Lower lobe of right lung (tissue), 2 donors: Measurements from ENCODE around the gene IGF1. TPM values are rescaled to one million over a fixed set of nuclear protein-coding genes. Genes with fewer than 3 reads are reported as not detected.

Source experiments
- ATAC-seq, 2 donors: fragments of 200-7000 bp; cut with Tn5 transposase; one replicate each; pipeline ENCODE4 v1.9.1; 2020 to 2022; ENCODE audit warnings: mild to moderate bottlenecking in 2 of 2, moderate library complexity in 2 of 2
- DNase-seq: peaks from one replicate; pipeline ENCODE4 v3.0.0-alpha.2; 2020
- H3K27ac ChIP-seq: fragments of 200-600 bp; one replicate; pipeline ENCODE4 v1.8.0; 2022
- H3K27me3 ChIP-seq: fragments of 200-600 bp; one replicate; pipeline ENCODE4 v1.8.0; 2022; ENCODE audit warnings: low read depth
- H3K36me3 ChIP-seq: fragments of 200-600 bp; one replicate; pipeline ENCODE4 v1.8.0; 2022; ENCODE audit warnings: mild to moderate bottlenecking
- H3K4me1 ChIP-seq: fragments of 200-600 bp; one replicate; pipeline ENCODE4 v1.8.0; 2022
- H3K4me3 ChIP-seq: fragments of 200-600 bp; one replicate; pipeline ENCODE4 v1.8.0; 2022; ENCODE audit warnings: mild to moderate bottlenecking
- H3K9me3 ChIP-seq: fragments of 200-600 bp; one replicate; pipeline ENCODE4 v1.8.0; 2022
- intact Hi-C: fragments of 100-400 bp; cut with DNase I; formaldehyde crosslinking; loops from one replicate; pipeline ENCODE4 v1.11.0; 2022
- total RNA-seq: library from RNA; stranded (reverse); fragmentation: NEBNext Ultra II Directional; extraction: Animal tissue kit (Norgen Biotek cat#: 25700); gene quantifications from one replicate; pipeline ENCODE4 v1.2.1, GENCODE V29; 2021
- TF ChIP-seq, protein P1 (sequence below): fragments of 200-600 bp; IDR thresholded peaks from one replicate; pipeline ENCODE4 v1.8.0; 2022; ENCODE audit warnings: antibody characterized with exemption, mild to moderate bottlenecking
- donor health status: DM: no; HTN: yes; CAD: no; lungs with severe emphysema.

IGF1 gene
- total RNA-seq, 1 donor from 2014 or later, result 16.9 TPM

DNA sequence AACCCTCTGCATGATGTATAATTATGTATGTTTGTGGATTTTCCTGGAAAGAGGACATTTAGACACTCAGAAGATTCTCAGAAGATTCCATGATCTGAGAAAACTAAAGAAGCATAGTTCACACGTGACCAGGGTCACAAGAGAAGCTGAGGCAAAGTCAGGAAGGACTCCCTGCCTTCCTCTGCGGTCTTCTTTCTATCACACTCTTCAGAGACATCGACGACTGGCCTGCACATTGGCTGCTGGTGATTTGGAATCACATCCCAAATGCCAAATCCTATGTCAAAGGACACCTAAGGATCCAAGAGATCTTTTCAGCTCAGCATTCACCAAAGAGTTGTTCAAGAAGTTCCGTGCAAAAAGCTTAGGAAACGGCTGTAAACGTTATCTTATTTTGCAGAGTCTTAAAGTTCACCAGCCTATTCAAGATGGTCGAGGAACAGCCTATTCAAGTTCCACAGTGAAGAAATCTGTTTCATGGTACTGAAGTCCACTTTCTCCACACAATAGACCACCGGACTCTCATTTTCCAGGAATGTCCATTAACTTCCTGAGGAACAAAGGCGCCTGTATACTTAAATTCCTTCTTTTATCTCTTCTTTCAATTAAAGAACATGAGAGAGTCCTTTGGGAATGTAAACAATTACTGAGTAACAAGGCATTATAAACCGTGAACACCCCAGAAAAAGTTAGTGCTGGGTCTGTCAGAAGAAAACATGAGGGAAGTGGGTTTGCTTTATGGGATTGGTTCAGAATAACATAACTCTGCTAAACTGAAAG lies 42.1 kb downstream of the IGF1 start:
- no peaks in the 10 kb centered on the region for H3K9me3 ChIP-seq
- H3K27ac ChIP-seq, result no peak overlapping the region
- no peak overlapping the region for H3K4me3 ChIP-seq
- H3K27me3 ChIP-seq, result no peaks in the 10 kb centered on the region
- DNase-seq (no peak), ATAC-seq (no peak)
- intact Hi-C loops, result no loop called here
- no peaks in the 10 kb centered on the region for H3K36me3 ChIP-seq
- H3K4me1 ChIP-seq, result no peaks in the 10 kb centered on the region
- TF ChIP-seq, protein P1, sequence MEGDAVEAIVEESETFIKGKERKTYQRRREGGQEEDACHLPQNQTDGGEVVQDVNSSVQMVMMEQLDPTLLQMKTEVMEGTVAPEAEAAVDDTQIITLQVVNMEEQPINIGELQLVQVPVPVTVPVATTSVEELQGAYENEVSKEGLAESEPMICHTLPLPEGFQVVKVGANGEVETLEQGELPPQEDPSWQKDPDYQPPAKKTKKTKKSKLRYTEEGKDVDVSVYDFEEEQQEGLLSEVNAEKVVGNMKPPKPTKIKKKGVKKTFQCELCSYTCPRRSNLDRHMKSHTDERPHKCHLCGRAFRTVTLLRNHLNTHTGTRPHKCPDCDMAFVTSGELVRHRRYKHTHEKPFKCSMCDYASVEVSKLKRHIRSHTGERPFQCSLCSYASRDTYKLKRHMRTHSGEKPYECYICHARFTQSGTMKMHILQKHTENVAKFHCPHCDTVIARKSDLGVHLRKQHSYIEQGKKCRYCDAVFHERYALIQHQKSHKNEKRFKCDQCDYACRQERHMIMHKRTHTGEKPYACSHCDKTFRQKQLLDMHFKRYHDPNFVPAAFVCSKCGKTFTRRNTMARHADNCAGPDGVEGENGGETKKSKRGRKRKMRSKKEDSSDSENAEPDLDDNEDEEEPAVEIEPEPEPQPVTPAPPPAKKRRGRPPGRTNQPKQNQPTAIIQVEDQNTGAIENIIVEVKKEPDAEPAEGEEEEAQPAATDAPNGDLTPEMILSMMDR, result no peak

DNA sequence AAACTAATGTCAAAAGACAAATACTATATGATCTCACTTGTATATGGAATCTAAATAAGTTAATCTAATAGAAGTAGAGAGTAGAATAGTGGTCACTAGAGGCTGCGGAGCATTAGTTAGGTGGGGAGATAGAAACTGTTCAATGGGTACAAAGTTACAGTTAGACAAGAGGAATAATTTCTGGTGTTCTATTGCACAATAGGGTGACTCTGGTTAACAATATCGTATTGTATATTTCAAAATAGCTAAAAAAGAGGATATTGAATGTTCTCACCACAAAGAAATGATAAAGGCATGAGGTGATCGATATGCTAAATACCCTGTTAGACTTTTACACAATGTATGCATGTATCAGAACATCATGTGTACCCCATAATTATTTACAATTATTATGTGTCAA lies 42.9 kb downstream of the IGF1 start:
- intact Hi-C loops, result no loop called here
- Histone ChIP-seq H3K4me3 (no peak overlapping the region), H3K36me3 (no peaks in the 10 kb centered on the region), H3K27ac (no peak overlapping the region), H3K9me3 (no peaks in the 10 kb centered on the region), H3K4me1 (no peaks in the 10 kb centered on the region), H3K27me3 (no peaks in the 10 kb centered on the region)
- DNase-seq (no peak), ATAC-seq (no peak)
- TF ChIP-seq, protein P1, result no peak

DNA sequence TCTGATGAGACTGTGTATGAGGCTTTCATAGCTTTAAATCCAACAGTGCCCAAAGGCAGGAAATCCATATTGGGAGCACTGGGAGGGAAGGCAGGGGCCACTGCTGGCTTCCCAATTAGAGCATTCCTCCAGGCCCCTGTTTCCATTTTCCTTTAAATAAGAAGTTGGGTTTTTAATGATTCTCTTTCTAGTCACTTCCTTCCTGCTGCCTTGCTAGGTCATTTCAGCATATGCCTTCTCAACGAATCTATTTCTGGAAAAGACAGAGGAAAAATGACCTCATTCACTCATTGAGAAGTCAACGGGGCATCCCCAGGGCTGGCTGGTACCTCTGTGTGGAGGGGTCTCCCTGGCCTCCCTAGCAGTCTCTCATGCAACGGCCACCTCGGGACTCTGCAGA lies 43.5 kb downstream of the IGF1 start:
- H3K4me3 ChIP-seq, result no peak overlapping the region
- no peaks in the 10 kb centered on the region for H3K27me3 ChIP-seq
- H3K27ac ChIP-seq, result no peak overlapping the region
- ATAC-seq (no peak), DNase-seq (no peak)
- H3K4me1 ChIP-seq, result no peaks in the 10 kb centered on the region
- no peaks in the 10 kb centered on the region for H3K36me3 ChIP-seq
- intact Hi-C loops, result no loop called here
- no peaks in the 10 kb centered on the region for H3K9me3 ChIP-seq
- TF ChIP-seq, protein P1, result no peak

DNA sequence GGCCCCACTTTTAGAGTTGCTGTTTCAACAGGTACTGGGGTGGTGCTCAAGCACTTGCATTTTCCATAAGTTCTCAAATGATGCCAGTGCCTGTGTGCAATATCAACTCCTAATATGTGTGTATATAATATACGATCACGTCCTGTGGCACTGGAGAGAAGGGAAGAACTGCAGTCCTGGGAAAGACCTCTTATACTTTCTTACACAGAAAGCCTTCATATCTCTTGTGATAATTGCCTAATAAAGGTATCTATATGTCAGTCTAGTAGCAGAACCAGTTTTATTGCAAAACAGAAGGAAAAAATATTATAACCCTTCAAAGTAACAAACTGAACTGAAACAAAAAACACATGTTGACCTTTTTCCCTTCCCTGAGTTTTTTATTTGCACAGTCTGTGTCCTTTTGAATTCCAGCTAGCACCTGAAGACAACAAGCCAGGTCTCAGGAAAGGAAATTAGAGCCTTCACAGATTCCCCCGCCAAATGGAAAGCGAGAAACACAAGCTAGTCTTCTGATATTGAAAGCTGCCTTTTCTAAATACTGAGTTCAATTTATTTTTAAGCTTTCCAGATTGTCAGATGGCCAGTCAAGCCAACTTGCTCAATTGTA lies 44.4 kb downstream of the IGF1 start:
- Histone ChIP-seq H3K27ac (no peak overlapping the region), H3K36me3 (no peaks in the 10 kb centered on the region), H3K27me3 (no peaks in the 10 kb centered on the region), H3K9me3 (no peaks in the 10 kb centered on the region), H3K4me1 (no peaks in the 10 kb centered on the region), H3K4me3 (no peak overlapping the region)
- DNase-seq (no peak), ATAC-seq (no peak)
- intact Hi-C loops, result no loop called here
- TF ChIP-seq, protein P1, result no peak

DNA sequence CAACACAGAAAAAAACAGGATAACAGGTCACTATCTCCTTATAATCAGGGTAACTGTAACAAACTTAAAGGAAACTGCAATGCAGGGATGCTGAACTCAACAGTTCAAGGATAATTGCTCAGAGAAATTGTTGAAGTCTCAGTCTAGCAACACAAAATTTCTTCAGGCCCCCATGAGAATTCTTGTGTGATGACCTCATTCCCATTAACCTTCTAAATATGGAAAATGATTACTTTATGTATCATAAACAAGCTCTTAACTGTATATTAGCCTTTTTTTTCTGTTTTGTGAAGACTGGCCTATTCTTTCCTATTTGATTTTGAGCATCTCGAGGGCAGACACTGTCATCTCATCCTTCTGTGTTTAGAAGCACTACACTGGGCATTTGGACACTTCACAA lies 47.1 kb downstream of the IGF1 start:
- TF ChIP-seq, protein P1, result no peak
- no peak overlapping the region for H3K27ac ChIP-seq
- no peaks in the 10 kb centered on the region for H3K4me1 ChIP-seq
- no peaks in the 10 kb centered on the region for H3K9me3 ChIP-seq
- H3K4me3 ChIP-seq, result no peak overlapping the region
- intact Hi-C loops, result no loop called here
- no peaks in the 10 kb centered on the region for H3K36me3 ChIP-seq
- no peak for DNase-seq
- H3K27me3 ChIP-seq, result no peaks in the 10 kb centered on the region
- no peak for ATAC-seq
